GM12865 (cell line): ENCODE data around the gene MANBA.
A peak's percentile ranks its signal among the peaks of the same experiment; 100 is the strongest.

Experiments used
- DNase-seq: peaks from one replicate; pipeline ENCODE4 v3.0.0; 2010; ENCODE audit warnings: low read depth
- H3K4me3 ChIP-seq: 2 replicates; pipeline ENCODE4 v1.5.1; 2011; ENCODE audit warnings: mild to moderate bottlenecking, low read depth, low read length, control low read depth
- TF ChIP-seq, protein P1 (sequence below): IDR thresholded peaks from 2 replicates; pipeline ENCODE4 v1.5.1; 2011; ENCODE audit warnings: low read length, control low read depth, low read depth, inconsistent platforms; ENCODE audit not compliant: insufficient read depth; ENCODE audit errors: missing control alignments

The MANBA gene

DNA sequence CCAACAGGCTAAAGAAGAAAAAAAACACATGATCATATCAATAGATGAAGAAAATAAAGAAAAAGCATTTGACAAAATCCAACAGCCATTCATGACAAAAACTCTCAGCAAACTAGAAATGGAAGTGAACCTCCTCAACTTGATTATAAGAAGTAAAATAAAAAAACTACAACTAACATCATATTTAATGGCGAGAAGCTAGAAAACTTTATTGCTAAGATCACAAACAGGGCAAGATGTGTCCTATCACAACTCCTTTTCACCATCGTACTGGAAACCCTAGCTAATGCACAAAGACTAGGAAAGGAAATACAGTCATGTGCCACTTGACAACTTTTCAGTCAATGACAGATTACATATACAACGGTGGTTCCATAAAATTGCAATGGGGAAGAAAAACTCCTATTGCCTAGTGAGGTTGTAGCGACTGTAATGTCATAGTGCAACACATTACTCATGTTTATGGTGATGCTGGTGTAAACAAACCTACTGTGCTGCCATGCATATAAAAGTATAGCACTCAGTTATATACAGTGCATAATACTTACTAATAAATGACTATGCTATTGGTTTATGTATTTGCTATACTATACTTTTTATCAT is 12.1 kb upstream of the MANBA start:
- H3K4me3 ChIP-seq = no peak overlapping the region
- DNase-seq = no peak
- TF ChIP-seq, protein P1, sequence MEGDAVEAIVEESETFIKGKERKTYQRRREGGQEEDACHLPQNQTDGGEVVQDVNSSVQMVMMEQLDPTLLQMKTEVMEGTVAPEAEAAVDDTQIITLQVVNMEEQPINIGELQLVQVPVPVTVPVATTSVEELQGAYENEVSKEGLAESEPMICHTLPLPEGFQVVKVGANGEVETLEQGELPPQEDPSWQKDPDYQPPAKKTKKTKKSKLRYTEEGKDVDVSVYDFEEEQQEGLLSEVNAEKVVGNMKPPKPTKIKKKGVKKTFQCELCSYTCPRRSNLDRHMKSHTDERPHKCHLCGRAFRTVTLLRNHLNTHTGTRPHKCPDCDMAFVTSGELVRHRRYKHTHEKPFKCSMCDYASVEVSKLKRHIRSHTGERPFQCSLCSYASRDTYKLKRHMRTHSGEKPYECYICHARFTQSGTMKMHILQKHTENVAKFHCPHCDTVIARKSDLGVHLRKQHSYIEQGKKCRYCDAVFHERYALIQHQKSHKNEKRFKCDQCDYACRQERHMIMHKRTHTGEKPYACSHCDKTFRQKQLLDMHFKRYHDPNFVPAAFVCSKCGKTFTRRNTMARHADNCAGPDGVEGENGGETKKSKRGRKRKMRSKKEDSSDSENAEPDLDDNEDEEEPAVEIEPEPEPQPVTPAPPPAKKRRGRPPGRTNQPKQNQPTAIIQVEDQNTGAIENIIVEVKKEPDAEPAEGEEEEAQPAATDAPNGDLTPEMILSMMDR = no peak

DNA sequence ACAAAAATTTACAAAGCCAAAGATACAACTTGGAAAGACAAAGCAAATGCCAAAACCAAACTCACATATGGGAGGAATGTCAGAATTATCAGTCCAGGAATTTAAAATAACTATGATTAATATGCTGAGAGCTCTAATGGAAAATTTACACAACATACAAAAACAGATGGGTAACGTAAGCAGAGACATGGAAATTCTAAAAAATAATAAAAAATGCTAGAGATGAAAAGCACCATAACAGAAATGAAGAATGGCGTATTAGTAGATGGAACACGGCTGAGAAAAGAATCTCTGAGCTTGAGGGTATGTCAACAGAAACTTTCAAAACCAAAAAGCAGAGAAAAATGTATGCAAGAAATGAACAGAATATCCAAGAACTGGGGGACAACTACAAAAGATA is 4.1 kb upstream of the MANBA start:
- no peak overlapping the region for H3K4me3 ChIP-seq
- TF ChIP-seq, protein P1 = no peak
- no peak for DNase-seq

DNA sequence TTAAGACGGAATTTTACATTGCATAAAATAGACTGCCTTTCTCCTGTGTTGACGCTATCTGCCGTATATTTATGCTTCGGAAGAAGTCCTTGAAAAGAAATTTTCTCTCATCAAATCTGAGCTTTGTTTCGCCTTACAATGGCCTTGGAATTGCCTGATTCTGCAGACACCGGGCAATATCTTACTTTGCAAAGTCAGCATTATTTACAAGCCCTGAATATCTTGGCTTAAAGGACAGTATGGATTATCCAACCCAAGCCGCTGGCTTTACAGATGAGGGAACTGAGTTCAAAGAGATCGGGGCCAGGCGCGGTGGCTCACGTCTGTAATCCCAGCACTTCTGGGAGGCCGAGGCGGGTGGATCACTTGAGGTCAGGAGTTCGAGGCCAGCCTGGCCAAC is 1.1 kb upstream of the MANBA start:
- DNase-seq = no peak
- no peak overlapping the region for H3K4me3 ChIP-seq
- TF ChIP-seq, protein P1 = no peak

DNA sequence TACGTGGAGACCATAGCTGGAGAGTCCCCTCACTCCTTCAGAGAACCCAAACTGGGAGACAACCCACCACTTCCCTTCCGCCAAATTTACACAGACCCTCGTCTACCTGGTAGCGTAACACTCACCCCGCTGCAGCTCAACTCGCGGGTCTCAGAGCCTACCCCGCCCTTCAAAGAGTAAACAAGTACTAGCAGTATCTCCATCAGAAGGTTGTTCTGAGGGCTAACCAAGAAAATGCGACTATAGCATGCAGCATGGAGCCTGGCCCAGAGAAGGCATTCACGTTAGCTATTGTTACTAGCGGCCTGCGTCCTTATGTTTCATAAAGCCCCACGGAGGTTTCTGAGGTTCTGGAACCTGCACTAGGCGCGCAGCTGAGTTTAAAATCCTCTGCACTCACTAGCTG is 531 bp upstream of the MANBA start:
- TF ChIP-seq, protein P1 = no peak
- peak overlapping the region; percentile 91 for H3K4me3 ChIP-seq
- DNase-seq = no peak

DNA sequence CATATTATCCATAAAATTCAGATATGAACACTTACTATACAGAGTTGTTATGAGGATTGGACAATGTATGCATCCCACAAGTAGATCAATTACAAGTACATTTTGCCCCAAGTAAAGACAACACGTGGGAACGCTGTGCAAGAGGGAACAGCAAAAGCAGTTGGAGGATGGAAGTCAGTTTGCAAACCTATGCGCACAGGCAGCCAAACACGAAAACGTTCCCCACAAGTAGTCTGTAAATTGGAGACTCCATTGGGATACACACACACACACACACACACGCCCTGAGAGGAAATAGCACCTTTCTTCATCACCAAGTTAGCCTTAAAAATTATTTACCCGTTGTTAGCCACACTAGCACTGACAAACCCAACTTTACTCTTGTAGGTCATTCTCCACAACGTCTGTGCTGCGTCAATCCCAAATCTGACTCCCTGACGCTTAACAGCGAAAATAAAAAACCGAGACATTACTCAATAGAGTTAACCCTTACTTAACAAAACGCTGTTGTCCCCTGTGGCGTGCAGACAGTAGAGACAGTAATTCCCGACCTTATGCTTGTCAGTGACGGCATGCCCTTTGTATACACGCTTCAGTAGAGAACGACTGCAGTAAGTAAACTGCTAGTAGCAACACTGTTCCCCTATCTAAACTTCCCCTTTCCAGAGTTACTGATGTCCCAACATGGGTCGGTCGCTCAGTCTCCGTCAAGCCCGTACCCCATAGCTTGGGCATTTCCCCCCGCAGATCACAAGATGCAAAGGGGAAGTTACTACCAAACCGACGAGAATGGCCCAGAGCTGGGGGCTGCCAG is 730 bp downstream of the MANBA start:
- H3K4me3 ChIP-seq = peak overlapping the region; percentile 91
- TF ChIP-seq, protein P1 = no peak
- peak; percentile 65 for DNase-seq

DNA sequence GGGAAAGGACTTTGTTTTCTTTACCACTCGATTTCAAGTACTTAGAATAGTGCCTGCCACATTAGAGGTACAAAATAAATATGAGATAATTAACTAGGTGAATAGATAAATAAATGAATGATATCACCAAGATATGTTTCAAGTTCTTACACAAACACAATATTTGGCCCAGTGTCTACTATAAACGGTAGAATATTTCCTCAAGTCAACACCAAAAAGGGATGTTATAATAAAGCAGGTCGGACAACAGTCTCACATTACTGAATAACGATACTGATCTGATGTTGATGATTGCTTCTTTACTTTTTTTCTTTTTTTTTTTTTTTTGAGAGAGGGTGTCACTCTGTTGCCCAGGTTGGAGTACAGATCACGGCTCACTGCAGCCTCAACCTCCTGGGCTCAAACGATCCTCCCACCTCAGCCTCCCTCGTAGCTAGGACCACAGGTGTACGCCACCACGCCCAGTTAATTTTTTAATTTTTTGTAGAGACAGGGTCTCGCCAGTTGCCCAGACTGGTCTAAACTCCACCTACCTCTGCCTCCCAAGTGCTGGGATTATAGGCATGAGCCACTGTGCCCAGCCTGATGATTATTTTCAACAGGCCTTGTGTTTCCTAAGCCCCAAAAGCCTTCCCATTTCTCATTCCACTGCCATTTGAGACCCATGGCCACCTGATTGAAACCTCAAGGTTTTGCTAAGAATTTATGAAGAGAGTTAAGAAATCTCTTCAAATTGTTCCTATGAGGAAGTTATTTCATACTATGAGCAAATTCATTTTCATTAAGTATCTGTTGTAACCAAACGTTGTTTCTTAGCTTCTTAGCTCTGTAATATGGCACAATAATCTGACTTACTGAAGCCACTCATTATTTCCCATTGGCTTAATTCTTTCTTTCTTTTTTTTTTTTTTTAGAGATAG is 2.3 kb downstream of the MANBA start:
- TF ChIP-seq, protein P1 = no peak
- no peak overlapping the region for H3K4me3 ChIP-seq
- DNase-seq = no peak
